Urothelium cell line (cell line): ENCODE measurements around the gene TTLL12.

Source experiments
- DNase-seq: peaks from one replicate; pipeline ENCODE4 v3.0.0; 2011; ENCODE audit warnings: low spot score, mixed read lengths
- FAIRE-seq: peaks from 2 replicates; lab custom pipeline; 2011; peaks lifted over from hg19 to GRCh38; lab: Jason Lieb, UNC

The TTLL12 gene

DNA sequence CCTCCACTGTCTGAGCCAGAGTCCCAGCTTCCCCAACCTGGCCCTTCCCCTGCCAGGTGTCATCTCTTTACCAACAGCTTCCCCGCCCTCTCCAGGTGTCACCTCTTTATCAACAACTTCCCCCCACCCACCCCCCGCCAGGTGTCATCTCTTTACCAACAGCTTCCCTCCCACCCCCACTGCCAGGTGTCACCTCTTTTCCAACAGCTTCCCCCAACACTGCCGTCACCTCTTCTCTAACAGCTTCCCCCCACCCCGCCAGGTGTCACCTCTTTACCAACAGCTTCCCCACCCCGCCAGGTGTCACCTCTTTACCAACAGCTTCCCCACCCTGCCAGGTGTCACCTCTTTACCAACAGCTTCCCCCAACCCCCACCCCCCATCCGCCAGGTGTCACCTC, 29.8 kb upstream of the TTLL12 start:
- FAIRE-seq (no peak), DNase-seq (no peak)

DNA sequence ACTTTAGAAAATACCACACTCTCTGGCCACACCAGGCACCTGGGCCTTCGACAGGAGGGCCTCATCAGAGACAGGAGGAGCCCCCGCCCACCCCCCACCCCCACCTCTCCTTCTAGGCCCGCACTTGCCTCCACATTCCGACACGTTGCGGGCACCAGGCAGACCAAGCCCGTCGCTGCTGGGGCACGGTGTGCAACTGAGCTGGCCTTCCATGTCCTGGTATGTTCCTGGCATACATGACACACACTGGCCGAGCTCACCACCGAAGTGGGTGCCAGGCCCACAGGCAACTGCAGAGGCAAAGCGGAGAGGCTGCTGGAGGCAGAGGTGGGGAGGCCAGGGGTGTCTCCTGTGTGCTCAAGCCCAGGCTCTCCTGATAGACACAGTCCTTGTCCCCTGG, 27.0 kb upstream of the TTLL12 start:
- FAIRE-seq (no peak), DNase-seq (no peak)

DNA sequence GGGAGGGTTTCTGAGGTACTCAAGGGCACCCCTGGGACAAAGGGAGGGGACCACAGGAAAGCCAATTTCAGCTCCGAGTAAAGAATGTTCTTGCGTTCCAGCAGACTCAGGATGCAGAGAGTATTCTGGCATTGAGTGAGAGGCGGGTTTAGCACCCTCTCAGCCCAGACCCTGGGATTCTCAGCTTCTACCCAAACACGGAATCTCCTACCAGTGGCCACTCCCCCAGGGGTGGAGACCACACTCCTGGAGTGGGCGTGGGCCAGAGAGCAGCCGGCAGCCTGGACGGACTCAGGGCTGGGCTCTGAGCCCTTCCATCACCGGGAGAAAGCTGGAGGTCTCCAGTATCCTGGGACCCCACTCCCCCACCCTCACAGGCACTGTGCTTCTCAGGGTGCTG, 26.1 kb upstream of the TTLL12 start:
- DNase-seq: no peak

DNA sequence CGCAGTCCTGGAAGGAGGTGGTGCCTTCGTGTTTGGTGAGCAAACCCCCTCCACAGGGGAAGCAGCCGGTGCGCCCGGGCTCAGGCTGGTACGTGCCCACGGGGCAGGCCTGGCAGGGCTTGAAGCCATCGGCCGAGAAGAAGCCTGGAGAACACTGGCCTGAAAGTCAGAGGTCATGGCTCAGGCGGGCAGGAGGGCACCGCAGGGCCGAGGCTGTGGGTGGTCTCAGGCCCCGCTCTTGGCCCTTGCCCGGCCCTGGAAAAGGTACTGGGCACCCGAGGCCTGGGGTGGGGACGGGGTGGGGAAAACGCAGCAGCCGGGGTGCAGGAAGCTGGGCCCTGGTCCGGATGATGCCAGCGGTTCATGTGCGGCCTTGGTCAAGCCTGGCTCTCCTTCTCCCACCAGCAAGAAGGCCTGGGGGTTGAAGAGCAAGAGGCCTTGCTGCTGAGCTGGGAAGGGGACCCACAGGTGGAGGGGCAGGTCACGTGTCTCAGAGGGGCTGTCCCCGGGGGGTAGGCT, 25.6 kb upstream of the TTLL12 start:
- no peak for FAIRE-seq
- no peak for DNase-seq

More for the DNA sequence above, 26.1 kb upstream of the TTLL12 start:
- FAIRE-seq: no peak

DNA sequence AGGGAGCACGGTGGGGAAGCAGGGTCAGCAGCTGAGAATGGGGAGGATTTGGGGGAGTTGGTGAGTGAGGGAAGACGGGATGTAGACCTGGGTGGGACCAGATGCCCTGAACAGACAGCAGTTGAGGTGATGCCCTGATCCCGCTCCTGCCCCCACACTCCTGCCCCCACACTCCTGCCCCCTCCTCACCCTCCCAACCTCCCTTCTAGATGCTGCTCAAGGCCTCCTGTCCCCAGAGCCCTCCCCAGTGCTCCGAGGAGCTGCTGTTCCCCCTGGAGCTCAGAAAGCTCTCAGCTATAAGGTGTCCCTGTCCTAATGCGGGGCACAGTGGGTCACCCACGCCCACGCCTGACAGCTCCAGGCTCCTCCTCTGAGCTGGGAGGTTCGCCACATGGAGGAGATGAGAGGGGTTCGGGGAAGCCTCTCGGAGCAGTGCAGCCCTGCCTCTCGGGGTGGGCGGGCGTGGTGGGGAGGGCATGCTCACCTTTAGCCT, 25.1 kb upstream of the TTLL12 start:
- DNase-seq (no peak), FAIRE-seq (peak; percentile 70)

DNA sequence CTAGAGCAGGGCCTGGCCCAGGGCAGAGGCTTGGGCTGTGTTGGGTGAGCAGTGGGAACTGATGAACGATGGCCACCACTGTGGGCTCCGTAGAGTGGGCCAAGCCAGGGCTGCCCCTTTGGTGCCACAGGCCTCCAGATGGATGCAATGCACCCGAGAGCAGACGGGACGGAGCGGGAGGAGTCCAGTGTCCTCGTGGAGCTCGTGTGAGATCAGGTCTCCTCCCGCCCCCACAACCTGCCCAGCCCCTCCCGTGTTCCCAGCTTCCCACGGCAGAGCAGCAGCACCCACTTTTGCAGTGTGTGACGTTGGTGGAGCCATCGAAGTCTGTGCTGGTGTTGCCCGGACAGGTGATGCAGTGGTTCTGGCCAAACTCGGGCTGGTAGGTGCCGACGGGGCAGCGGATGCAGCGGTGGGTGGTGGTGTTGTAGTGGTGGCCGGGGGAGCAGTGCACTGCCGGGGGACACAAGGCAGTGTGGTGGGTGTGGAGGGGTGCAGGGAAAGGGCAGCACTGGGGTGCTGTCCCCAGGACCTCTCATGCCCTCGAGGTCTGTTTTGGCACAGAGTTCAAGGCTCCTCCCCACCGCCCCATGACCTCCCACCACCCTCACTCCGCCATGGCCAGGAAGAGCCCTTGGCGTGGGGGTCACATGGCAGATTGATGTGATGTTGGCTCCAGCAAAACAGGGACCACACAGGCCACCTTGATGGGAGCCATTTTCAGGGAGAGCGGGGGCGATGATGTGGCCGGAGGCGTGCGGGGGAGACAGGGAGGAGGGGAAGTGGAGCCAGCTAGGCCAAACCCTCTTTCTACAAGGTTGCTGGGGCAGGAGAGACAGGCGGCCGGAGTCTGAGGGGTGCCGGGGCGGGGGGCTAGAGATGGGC, 23.9 kb upstream of the TTLL12 start:
- no peak for DNase-seq
- no peak for FAIRE-seq

DNA sequence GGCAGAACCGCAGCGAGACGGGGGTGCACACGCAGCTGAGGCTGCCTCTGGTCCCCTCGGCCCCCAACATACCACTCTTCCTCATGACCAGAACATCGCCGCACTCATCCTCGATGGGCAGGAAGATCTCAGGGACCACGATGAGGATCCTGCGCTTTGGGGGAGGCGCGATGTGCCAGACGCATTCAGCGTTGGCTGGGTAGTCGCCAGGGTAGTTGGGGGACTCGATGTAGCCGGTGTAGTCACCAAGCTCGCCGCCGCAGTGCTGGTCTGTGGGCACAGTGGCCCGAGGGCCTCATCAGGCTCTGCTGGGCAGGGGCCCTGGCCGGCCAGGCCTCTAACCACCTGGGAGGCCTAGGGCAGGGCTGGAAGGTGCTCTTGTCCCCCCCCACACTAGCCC, 23.0 kb upstream of the TTLL12 start:
- no peak for DNase-seq
- FAIRE-seq: no peak

DNA sequence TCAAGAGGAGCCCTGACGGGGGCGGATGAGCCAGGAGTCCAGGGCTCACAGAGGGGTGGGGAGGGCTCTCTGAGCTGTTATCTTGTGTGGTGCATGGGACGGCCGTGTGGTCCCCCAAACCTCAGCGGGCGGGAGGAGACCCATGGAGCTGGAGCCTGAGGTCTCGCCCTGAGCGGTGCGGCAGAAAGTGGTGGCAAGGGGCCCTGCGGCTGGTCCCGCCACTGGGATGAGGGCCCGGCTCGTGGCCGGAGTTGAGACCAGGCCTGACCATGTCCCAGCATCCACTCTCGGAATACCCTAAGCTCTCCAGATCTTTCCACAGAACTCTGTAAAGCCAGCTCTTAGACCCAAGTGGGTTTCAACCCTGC, 22.6 kb upstream of the TTLL12 start:
- DNase-seq: no peak
- no peak for FAIRE-seq

DNA sequence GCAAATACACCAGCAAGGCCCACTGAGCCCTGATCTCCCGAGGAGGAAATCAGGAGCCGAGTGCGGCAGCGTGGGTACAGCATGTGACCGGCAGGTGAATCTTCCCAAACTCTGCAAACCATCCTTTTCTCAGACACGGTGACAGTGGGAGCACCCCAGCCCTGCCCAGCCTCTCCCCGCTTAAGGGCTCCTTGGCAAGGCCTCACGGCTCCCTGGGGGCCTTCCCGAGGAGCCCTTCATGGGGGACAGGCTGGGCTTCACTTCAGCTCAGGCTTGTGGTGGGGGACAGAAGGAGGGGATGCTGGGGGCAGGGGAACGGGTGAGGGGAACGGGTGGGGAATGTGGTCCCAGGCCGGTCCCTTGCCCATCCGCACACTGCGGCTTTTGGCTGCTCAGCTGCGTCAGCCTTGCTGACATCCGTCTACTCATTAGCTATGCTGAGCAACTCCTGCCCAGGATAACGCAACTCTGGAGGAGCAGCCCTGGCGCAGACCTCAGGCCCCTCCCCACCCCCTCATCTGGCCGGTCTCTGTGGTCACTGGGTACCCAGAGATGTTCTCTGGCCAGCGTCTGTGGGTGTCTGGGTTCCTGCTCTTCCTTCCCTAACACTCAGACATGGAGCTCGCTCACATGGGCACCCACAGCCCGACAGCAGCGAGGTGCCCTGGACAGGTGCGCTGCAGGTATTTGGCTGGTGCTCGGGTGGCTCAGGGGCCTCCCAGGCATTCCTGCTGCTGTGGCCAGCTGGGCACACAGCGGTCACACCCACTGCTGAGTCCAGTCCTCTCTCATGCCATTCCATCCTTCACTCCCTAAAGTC, 22.0 kb upstream of the TTLL12 start:
- FAIRE-seq (no peak), DNase-seq (no peak)

DNA sequence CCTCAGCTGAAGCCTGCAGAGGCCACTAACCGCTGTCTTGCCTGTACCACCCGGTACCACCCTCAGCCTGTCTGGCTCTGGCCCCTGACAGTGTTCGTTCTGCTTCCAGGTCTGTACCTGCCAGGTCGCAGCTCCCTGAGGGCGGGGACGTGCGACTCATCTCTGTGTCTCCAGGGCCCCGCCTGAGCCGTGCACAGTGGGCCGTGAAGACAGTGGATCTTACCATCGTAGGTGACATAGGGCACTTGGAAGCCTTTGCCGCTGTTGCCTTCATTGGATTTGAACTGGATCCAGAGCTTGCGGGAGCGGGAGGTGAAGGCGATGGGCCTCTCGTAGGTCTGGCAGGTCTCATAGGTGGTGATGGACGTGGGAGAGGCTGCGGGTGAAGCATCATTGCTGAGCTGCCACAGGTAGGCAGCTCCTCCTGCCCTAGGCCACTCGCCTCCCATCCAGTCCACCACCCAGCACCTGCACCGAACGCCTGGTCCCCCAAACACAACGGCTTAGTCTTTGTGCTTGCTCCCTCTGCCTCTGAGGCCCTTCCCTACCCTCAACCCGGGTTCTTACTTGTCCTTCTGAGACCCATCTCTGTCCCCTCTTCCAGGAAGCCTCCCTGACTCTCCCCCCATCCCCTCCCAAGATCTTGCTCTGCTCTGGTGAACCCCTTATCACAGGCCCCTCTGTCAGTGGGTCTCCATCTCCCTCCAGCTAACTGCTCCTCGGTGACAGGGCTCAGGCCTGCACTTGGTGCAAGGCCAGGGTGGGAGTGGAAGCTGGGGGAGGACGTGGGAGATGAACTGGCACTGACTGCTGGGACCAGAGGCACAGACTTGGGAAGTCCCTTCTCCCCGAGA, 21.1 kb upstream of the TTLL12 start:
- FAIRE-seq (no peak), DNase-seq (no peak)

DNA sequence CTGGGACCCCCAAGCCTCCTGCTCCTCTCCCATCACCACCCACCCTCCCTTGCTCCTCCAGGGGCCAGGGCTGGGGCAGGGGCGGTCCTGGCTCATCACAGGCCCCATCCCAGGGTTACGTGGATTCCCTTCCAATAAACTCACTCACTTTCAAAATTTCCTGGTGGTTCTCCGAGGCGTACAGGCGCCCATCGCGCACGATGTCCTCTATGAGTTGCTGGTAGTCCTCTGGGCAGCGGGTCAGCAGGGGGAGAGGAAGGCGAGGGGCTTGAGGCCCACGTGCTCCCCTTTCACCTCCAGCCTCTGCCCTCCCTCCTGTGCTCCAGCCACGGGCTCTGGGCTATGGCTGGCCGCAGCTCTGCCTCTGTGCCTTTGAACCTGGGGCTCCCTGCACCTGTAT, 20.5 kb upstream of the TTLL12 start:
- no peak for DNase-seq
- no peak for FAIRE-seq

DNA sequence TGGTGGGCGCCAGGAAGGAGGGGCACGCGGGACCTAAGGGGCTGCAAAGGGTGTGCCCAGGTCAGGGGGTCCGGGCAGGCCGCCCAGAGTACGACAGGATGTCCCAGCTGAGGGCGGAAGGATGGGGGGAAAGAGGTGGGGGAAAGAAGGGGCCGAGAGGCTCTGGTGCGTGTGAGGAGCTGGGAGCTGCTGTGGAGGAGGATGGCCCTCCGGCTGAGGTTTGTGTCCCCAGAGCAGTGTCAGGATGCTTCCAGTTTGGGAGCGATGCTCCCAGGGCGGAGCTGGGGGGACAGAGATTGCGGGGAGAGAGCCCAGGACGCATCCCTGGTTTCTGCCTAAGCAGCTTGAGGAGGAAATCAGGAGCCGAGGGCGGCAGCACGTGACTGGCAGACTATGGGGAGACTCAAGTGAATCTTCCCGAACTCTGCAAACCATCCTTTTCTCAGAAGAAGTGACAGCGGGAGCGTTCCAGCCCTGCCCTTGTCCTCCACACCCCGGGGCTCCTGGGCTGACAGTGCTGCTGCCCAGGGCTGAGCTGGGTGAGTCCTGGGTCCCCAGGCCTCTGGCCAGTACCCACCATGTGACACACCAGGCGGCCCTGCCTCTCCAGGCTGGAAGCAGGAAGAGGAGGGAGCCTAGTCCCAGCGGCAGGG, 19.7 kb upstream of the TTLL12 start:
- FAIRE-seq (no peak), DNase-seq (no peak)

DNA sequence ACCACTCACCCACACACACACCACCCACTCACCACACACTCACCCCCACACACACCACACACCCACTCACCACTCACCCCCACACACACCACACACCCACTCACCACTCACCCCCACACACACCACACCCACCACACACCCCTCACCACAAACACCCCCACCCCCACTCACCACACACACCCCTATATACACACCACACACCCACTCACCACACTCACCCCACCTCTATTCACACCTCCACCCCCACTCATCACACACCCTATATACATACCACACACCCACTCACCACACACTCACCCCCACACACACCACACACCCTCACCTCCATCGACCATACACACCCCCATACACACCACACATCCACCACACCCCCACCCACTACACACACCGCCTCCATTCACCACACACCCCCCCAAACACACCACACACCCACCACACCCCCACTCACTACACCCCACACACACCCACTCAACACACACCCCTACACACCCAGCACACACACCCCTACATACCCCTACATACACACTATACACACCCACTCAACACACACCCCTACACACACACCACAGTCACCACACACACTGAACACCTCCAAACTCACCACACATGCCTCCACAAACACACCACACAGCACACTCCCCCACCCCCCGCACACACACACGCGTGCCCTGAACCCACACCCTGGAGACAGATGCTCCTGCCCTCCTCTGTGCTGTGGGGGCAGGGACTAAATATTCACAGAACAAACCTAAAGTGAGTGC, 19.0 kb upstream of the TTLL12 start:
- DNase-seq (no peak), FAIRE-seq (peak; percentile 96)

DNA sequence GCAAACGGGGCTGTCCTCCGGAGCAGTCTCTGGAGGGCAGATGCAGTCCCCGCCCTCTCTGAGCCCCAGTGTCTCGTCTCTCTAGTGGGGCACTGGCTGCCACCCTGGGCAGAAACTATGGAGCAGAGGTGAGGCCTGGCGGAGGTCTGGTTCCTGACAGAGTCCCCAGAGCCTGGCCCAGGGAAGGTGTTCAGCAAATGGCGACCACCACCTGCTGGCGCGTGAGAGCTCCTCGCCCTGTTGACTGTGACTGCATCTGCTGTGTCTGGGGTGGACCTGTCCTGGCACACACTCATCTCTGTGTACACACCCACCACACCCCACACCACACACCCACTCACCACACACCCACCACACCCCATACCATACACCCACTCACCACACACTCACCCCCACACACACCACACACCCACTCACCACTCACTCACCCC, 18.3 kb upstream of the TTLL12 start:
- FAIRE-seq: no peak
- DNase-seq: no peak

DNA sequence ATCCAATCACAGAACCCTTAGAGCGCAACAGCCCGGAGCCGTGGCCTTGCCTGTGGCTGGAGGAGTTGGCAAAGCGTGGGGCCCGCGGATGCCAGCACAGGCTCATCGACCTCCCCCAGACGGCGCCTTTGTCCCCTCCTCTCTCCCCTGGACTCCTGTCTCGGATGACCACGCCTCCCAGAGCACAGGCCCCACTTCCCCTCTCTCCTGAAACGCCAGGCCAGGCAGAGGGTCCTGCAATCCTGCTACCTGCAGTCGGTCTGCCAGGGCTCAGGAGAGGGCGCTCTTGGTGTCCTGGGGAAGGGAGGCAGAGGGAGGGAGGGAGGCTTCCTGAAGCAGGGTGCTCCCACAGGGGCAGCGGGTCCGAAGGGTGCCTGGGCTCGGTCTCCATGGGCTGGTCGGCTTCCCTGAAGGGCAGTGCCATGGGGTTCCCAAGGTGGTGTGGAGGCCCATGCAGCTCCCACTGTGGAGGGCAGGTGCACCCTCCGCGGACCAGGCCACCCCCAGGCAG, 16.6 kb upstream of the TTLL12 start:
- no peak for FAIRE-seq

DNA sequence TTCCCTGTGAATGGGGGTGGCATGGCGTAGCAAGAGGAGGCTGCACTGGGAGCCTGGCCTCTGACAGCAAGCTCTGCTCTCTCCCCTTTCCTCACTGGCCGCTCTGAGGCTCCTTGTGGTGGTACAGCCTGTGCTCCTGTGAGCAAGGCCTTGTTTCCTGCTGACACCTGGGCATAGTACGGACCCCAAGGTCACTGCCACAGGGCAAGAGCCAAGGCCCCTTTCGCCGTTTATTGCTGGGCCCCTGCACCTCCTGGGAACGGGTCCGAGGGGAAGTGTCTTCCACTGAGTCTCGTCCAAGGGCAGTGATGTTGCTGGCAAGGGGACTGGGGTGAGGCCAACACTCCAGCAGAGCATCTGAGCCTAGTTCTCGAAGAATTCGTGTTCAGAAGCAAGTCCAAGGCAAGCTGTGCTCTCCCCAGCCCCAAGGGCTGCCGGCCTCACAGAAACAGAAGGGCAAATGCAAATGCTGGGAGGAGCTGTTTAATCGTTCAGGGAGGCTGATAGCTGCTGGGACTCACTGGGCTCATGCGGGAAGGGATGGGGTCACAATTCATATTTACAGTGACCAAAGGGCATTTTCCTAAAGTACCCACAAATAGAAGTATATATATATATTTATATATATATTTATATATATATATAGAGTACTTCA, 15.9 kb upstream of the TTLL12 start:
- DNase-seq (no peak), FAIRE-seq (no peak)

More for the DNA sequence above, 16.6 kb upstream of the TTLL12 start:
- DNase-seq: no peak

DNA sequence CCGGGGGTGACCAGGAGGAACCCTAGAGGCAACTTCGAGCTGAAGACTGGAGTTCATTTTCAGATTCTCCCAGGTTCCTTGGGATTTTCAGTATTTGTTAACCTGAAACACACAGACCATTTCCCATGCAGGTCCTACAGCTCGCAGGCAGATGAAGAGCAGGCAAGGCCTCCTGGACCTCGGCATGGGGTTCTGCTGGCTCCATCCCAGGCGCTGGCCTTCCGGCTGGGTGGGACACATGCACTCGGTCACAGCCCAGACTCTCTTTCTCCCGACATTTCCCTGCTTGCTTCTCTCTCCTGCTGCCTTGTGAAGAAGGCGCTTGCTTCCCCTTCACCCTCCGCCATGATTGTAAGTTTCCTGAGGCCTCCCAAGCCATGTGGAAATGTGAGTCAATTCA, 15.4 kb upstream of the TTLL12 start:
- DNase-seq (no peak), FAIRE-seq (no peak)

DNA sequence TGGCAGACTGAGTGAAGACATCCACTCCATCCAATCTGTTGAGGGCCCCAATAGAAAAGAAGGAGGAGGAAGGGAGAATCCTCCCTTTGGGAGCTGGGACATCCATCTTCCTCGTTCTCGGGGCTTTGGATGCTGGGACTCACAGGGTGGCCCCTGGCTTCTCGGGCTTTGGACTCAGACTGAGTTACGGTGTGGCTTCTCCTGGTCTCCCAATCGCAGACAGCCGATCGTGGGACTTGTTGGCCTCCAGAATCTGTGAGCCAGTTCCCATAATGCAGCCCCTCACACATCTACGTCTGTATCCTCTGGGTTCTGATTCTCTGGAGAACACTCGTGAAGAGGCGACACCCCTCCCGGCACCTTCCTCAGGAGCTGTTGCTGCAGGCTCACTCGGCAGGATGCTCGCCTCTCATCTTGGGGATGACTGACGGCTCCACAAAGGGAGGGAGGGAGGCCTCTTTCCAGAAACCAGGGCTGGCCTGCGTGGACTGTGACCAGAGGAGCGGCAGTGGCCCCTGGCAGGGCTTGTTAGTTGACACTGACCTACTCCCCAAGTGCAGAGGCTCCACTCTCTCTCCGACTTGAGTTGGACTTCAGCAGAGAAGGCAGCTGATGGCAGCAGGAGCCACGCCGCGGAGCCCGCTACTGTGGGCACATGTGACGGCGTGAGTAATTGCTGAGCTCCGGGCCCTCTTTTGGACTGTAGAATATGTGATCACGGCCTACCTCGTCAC, 14.7 kb upstream of the TTLL12 start:
- FAIRE-seq: no peak
- DNase-seq: no peak
